ENCODE data around the gene HS6ST3.

HS6ST3 gene

DNA sequence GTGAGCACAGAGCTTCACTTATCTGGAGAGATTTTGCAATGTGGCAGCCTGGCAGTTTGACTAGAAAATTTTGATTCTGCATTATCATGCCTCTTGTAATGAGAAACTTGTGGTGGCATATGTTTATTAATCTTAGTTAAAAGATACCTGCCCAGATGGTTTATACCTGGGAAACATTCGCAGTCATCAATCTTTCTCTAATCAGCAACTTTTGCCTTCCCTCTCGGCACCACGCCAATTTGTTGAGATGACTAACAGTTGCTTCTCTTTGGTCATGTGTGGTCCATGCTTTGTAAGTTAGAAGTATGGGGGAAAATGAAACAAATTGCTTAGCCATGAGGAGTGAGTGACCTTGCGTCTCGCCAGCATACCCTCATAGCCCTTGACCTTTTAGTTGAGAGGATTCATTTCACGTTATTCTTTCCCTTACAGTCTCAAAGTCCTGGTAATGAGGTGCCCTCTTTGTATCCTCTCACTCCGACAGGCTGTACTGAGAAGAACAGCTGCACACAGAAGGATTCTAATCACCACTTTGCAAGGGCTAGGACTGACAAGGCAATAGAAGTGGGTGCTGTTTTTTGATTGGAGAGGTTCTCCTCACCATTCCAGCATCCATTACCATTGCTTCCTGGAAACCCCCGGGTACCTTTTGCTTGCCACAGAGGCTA, 703.0 kb downstream of the HS6ST3 start:
- no peak for DNase-seq (ENCODE audit: low read depth)
- TF ChIP-seq, protein P1, sequence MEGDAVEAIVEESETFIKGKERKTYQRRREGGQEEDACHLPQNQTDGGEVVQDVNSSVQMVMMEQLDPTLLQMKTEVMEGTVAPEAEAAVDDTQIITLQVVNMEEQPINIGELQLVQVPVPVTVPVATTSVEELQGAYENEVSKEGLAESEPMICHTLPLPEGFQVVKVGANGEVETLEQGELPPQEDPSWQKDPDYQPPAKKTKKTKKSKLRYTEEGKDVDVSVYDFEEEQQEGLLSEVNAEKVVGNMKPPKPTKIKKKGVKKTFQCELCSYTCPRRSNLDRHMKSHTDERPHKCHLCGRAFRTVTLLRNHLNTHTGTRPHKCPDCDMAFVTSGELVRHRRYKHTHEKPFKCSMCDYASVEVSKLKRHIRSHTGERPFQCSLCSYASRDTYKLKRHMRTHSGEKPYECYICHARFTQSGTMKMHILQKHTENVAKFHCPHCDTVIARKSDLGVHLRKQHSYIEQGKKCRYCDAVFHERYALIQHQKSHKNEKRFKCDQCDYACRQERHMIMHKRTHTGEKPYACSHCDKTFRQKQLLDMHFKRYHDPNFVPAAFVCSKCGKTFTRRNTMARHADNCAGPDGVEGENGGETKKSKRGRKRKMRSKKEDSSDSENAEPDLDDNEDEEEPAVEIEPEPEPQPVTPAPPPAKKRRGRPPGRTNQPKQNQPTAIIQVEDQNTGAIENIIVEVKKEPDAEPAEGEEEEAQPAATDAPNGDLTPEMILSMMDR (IDR thresholded peaks at IDR 0.05; ENCODE audit: low read depth, low read length, missing control alignments) = no peak
- H3K4me3 ChIP-seq (ENCODE audit: low read depth, low read length) = no peak overlapping the region
- in situ Hi-C loops (cut with HindIII; ENCODE audit: low sequenced_read_pairs) = no loop called here

GRCh38 chr13:96793404-96793755, 703.5 kb downstream of the HS6ST3 start:
- H3K4me3 ChIP-seq (ENCODE audit: low read depth, low read length) = no peak overlapping the region
- DNase-seq (ENCODE audit: low read depth) = no peak
- in situ Hi-C loops (cut with HindIII; ENCODE audit: low sequenced_read_pairs) = no loop called here
- TF ChIP-seq, protein P1 (IDR thresholded peaks at IDR 0.05; ENCODE audit: low read depth, low read length, missing control alignments) = no peak

DNA sequence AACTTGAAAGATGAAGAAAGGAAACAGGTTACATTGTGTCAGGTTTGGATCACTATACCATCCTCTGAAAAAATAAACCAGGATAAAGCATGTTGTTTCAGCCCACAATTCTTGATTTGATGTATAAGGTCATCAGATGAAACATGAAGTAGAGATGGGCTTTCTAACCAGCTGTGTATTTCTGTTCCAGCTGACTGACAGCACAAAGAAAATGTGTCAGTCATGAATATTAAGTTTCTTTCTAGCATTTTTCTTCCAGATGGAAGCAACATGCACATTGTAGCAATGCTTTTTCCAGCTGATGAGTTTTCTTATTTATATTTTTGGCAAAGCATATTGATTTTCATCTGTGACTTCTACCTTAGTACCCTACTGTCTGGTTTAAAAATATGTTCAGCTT, 704.8 kb downstream of the HS6ST3 start:
- TF ChIP-seq, protein P1 (IDR thresholded peaks at IDR 0.05; ENCODE audit: low read depth, low read length, missing control alignments) = no peak
- H3K4me3 ChIP-seq (ENCODE audit: low read depth, low read length) = no peak overlapping the region
- no peak for DNase-seq (ENCODE audit: low read depth)
- in situ Hi-C loops (cut with HindIII; ENCODE audit: low sequenced_read_pairs) = no loop called here

GRCh38 chr13:96795670-96796069, 705.8 kb downstream of the HS6ST3 start:
- in situ Hi-C loops (cut with HindIII; ENCODE audit: low sequenced_read_pairs) = no loop called here
- no peak overlapping the region for H3K4me3 ChIP-seq (ENCODE audit: low read depth, low read length)
- no peak for DNase-seq (ENCODE audit: low read depth)
- TF ChIP-seq, protein P1 (IDR thresholded peaks at IDR 0.05; ENCODE audit: low read depth, low read length, missing control alignments) = no peak

GRCh38 chr13:96796091-96796633, 706.3 kb downstream of the HS6ST3 start:
- no peak for DNase-seq (ENCODE audit: low read depth)
- no peak overlapping the region for H3K4me3 ChIP-seq (ENCODE audit: low read depth, low read length)
- TF ChIP-seq, protein P1 (IDR thresholded peaks at IDR 0.05; ENCODE audit: low read depth, low read length, missing control alignments) = no peak
- in situ Hi-C loops (cut with HindIII; ENCODE audit: low sequenced_read_pairs) = no loop called here

DNA sequence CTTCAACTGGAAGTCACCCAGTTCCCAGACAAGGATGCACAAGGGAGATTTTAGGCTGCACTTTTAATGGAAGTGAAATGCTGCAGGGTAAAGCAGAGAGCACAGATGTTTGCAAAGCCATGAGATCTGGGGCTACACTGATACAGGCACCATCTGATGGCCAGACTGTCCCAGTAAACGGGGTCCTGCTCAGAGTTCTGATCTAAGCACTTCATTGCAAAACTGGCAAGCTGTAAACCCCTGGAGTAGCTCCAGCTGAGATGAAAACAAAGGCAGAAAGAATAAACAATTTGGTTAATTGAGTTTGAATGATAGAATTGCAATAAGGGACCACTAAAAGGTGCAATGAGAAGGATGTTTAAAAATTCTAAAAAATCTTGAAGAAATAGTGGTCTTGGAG, 707.2 kb downstream of the HS6ST3 start:
- DNase-seq (ENCODE audit: low read depth) = no peak
- TF ChIP-seq, protein P1 (IDR thresholded peaks at IDR 0.05; ENCODE audit: low read depth, low read length, missing control alignments) = no peak
- in situ Hi-C loops (cut with HindIII; ENCODE audit: low sequenced_read_pairs) = no loop called here
- no peak overlapping the region for H3K4me3 ChIP-seq (ENCODE audit: low read depth, low read length)
